Endothelial cell of umbilical vein (primary cell): ENCODE results near the gene TMPRSS15.

Experiments used
- CTCF ChIP-seq, 2 donors: IDR thresholded peaks; 1 replicate in 1 of 2; 2 replicates in 1 of 2; pipeline ENCODE4 v1.5.1; 2011; ENCODE audit warnings: low read length in 2 of 2, mild to moderate bottlenecking in 2 of 2, moderate library complexity in 2 of 2, control low read depth in 1 of 2, inconsistent platforms in 1 of 2, low read depth in 1 of 2; ENCODE audit not compliant: insufficient read depth in 1 of 2; ENCODE audit errors: extremely low read depth in 1 of 2
- EZH2 ChIP-seq: IDR thresholded peaks from 2 replicates; pipeline ENCODE4 v1.6.1; 2012; ENCODE audit warnings: borderline replicate concordance, low read depth, mild to moderate bottlenecking, moderate library complexity, low read length, inconsistent platforms; ENCODE audit not compliant: severe bottlenecking
- JUN ChIP-seq: IDR thresholded peaks from 2 replicates; pipeline ENCODE4 v1.6.1; 2011; ENCODE audit warnings: borderline replicate concordance, low read depth; ENCODE audit not compliant: insufficient read length, insufficient read depth
- MYC ChIP-seq: IDR thresholded peaks from one replicate; pipeline ENCODE4 v1.6.1; 2011; ENCODE audit warnings: mild to moderate bottlenecking, low read depth, low read length
- POLR2A ChIP-seq: IDR thresholded peaks from 2 replicates; pipeline ENCODE4 v1.6.1; 2012; ENCODE audit warnings: low read depth, mild to moderate bottlenecking, control low read depth, low read length
- POLR2AphosphoS5 ChIP-seq: IDR thresholded peaks from 2 replicates; pipeline ENCODE4 v1.6.1; 2012; ENCODE audit warnings: low read depth, mild to moderate bottlenecking, control low read depth, low read length, moderate library complexity; ENCODE audit not compliant: insufficient read depth

- no peak for TF ChIP-seq JUN
- TF ChIP-seq POLR2AphosphoS5, result no peak
- no peak for TF ChIP-seq MYC
- TF ChIP-seq CTCF (IDR thresholded peaks at IDR 0.05; ENCODE audit: extremely low read depth in 1 of 2, insufficient read depth in 1 of 2, low read depth in 1 of 2, low read length in 2 of 2), result no peak
- no peak for TF ChIP-seq EZH2
- no peak for TF ChIP-seq POLR2A
These were observed 21.4 kb downstream of the TMPRSS15 start for GRCh38 chr21:18382141-18382540.
